GM18909 (cell line): ENCODE data around the gene MNAT1.

Source experiments
- ATAC-seq: cut with Tn5 transposase; IDR thresholded peaks from one replicate; pipeline ENCODE4 v1.9.1; 2021; ENCODE audit warnings: mild to moderate bottlenecking; ENCODE audit not compliant: unreplicated experiment, poor library complexity

The MNAT1 gene

DNA sequence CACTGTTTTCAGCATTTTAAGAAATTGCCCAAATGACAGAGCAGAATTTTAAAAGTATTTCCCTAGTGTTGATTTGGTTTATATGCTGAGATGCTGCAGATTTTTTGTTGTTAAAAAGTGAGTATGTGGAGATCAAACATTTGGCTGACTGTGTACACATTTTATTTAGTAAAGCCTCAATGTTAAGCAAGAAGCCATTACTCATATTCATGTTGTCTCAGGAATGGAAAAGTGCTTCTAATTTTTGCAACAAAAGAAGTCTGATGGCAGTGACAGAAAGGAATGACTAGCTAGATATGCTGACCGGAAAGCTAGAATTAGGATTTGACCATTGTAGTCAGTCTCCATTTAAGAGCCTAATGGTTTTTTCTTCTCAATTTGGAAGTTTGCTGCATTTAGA lies 269.0 kb downstream of the MNAT1 start:
- ATAC-seq, result no peak

DNA sequence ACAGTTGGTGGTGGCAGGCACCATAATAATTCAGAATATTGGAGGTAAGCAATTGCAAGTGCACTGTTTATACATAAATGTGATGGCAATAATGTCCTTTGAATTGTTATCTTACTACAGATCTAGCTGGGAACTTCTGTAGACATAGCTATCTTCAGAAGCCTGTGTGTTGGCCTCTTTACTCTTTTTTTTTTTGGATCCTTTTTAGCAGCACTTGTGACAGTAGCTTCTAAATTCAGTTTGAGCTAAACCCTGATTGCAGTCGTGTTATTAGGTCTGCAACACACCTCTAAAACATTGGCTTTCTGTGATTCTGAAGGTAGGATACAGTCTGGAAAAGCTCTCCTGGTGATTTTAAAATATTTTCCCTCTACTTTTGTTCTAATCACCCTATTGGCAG lies 285.0 kb downstream of the MNAT1 start:
- ATAC-seq, result no peak
